HepG2 (cell line): Measurements from ENCODE around the gene LIMS2. TPM values are rescaled to one million over a fixed set of nuclear protein-coding genes. Genes with fewer than 3 reads are reported as not detected.

Source experiments
- ATAC-seq: fragments of 200-7000 bp; cut with Tn5 transposase; 3 replicates; pipeline ENCODE4 v1.9.1; 2020; ENCODE audit warnings: mild to moderate bottlenecking, moderate library complexity
- BruUV-seq: library from RNA; stranded (reverse); fragments of 400-500 nt; replicated peaks from 2 replicates; lab custom pipeline; 2021; lab: Mats Ljungman, UMichigan
- CTCF ChIA-PET: fragments of 300-600 bp; formaldehyde crosslinking; extraction: SDS; loops from one replicate; lab custom pipeline; 2021; ENCODE audit warnings: low total read pairs, inconsistent platforms, low intra/inter-chr PET ratio; lab: Yijun Ruan, JAX
- POLR2A ChIA-PET: fragments of 350-600 bp; sonication (Branson Sonifier 250); formaldehyde crosslinking; loops from one replicate; lab custom pipeline; 2020; ENCODE audit warnings: antibody characterized with exemption, inconsistent platforms; lab: Yijun Ruan, JAX
- DNase-seq: peaks from one replicate; pipeline ENCODE4 v3.0.0-alpha.2; 2015; ENCODE audit warnings: low spot score
- FAIRE-seq: peaks from 3 replicates; lab custom pipeline; 2011; peaks lifted over from hg19 to GRCh38; lab: Jason Lieb, UNC
- H2AFZ ChIP-seq: one replicate; pipeline ENCODE4 v1.6.1; 2011; ENCODE audit warnings: low read length, inconsistent platforms
- H3K27ac ChIP-seq: fragments of 300-600 bp; 3 replicates; pipeline ENCODE4 v1.8.0; 2011; ENCODE audit warnings: mixed run types, mild to moderate bottlenecking, mixed read lengths, low read length, inconsistent platforms; ENCODE audit not compliant: insufficient read depth; ENCODE audit errors: extremely low read length
- H3K27me3 ChIP-seq, 2 experiments: fragments of 200-600 bp in 1 of 2; 2 replicates in 1 of 2; 3 replicates in 1 of 2; pipeline versions ENCODE4 v1.6.0 to v1.8.0; 2011; ENCODE audit warnings: low read length in 2 of 2, mild to moderate bottlenecking in 2 of 2, moderate library complexity in 2 of 2, inconsistent platforms in 1 of 2; ENCODE audit not compliant: insufficient read depth in 2 of 2, control insufficient read depth in 1 of 2
- H3K36me3 ChIP-seq, 2 experiments: fragments of 200-600 bp in 1 of 2; replicated peaks in 1 of 2; 2 replicates in 1 of 2; 3 replicates in 1 of 2; pipeline versions ENCODE4 v1.5.1 to v1.8.0; 2011; ENCODE audit warnings: low read length in 2 of 2, inconsistent platforms in 1 of 2; ENCODE audit not compliant: insufficient read depth in 2 of 2, control insufficient read depth in 1 of 2
- H3K4me1 ChIP-seq: 2 replicates; pipeline ENCODE4 v1.5.1; 2012; ENCODE audit warnings: low read length, inconsistent platforms; ENCODE audit not compliant: insufficient read depth
- H3K4me2 ChIP-seq: 2 replicates; pipeline ENCODE4 v1.6.0; 2011; ENCODE audit warnings: low read depth, low read length, inconsistent platforms
- H3K4me3 ChIP-seq, 3 experiments: fragments of 200-600 bp in 1 of 3; sonication (generic), shearing (Covaris generic) in 1 of 3; replicated peaks in 1 of 3; 2 replicates each; pipeline ENCODE4 v1.5.1; 2011 to 2016; ENCODE audit warnings: low read length in 3 of 3, inconsistent platforms in 2 of 3, low read depth in 2 of 3, mild to moderate bottlenecking in 2 of 3, control low read depth in 1 of 3, mixed read lengths in 1 of 3; ENCODE audit not compliant: insufficient read depth in 1 of 3
- H3K79me2 ChIP-seq: one replicate; pipeline ENCODE4 v1.6.1; 2011; ENCODE audit warnings: low read length, inconsistent platforms; ENCODE audit not compliant: insufficient read depth
- H3K9ac ChIP-seq: 2 replicates; pipeline ENCODE4 v1.6.0; 2011; ENCODE audit warnings: mild to moderate bottlenecking, low read depth, low read length, inconsistent platforms; ENCODE audit not compliant: insufficient read depth
- H3K9me3 ChIP-seq: 2 replicates; pipeline ENCODE4 v1.5.1; 2012; ENCODE audit warnings: mild to moderate bottlenecking, low read length
- H4K20me1 ChIP-seq: 2 replicates; pipeline ENCODE4 v1.6.0; 2011; ENCODE audit warnings: inconsistent platforms, mild to moderate bottlenecking, low read length, moderate library complexity; ENCODE audit not compliant: insufficient read depth
- KDM2A ChIP-seq: sonication (generic); formaldehyde crosslinking; IDR thresholded peaks from 2 replicates; pipeline ENCODE4 v1.4.0; 2020; ENCODE audit warnings: low read depth, missing genetic modification reagents, borderline replicate concordance
- MTA1 ChIP-seq: sonication (generic); formaldehyde crosslinking; IDR thresholded peaks from 2 replicates; pipeline ENCODE4 v1.4.0; 2020; ENCODE audit warnings: missing genetic modification reagents, mild to moderate bottlenecking, borderline replicate concordance
- PAF1 ChIP-seq: IDR thresholded peaks from 2 replicates; pipeline ENCODE4 v1.6.1; 2016; ENCODE audit warnings: missing genetic modification reagents, missing compliant biosample characterization
- SMAD9 ChIP-seq: sonication (generic); formaldehyde crosslinking; IDR thresholded peaks from 2 replicates; pipeline ENCODE4 v1.5.1; 2020; ENCODE audit warnings: mild to moderate bottlenecking, missing genetic modification reagents
- ZNF160 ChIP-seq: sonication (generic); formaldehyde crosslinking; IDR thresholded peaks from 2 replicates; pipeline ENCODE4 v1.8.0; 2022; ENCODE audit warnings: mild to moderate bottlenecking, inconsistent platforms, missing genetic modification reagents
- ZNF232 ChIP-seq: sonication (generic); formaldehyde crosslinking; IDR thresholded peaks from 2 replicates; pipeline ENCODE4 v1.4.0; 2020; ENCODE audit warnings: missing genetic modification reagents, borderline replicate concordance
- ZNF570 ChIP-seq: sonication (generic); formaldehyde crosslinking; IDR thresholded peaks from 2 replicates; pipeline ENCODE4 v1.4.0; 2020; ENCODE audit warnings: mild to moderate bottlenecking, missing genetic modification reagents, borderline replicate concordance
- ZNF574 ChIP-seq: sonication (generic); formaldehyde crosslinking; IDR thresholded peaks from 2 replicates; pipeline ENCODE4 v1.4.0; 2020; ENCODE audit warnings: missing genetic modification reagents
- ZNF598 ChIP-seq: sonication (generic); formaldehyde crosslinking; IDR thresholded peaks from 2 replicates; pipeline ENCODE4 v1.5.1; 2020; ENCODE audit warnings: mild to moderate bottlenecking, missing genetic modification reagents, borderline replicate concordance
- ZNF7 ChIP-seq: IDR thresholded peaks from 2 replicates; pipeline ENCODE4 v1.6.1; 2016; ENCODE audit warnings: missing biosample characterization, missing genetic modification reagents
- ZNF839 ChIP-seq: sonication (generic); formaldehyde crosslinking; IDR thresholded peaks from 2 replicates; pipeline ENCODE4 v1.4.0; 2020; ENCODE audit warnings: missing genetic modification reagents, mild to moderate bottlenecking, borderline replicate concordance
- WGBS: methylation state at CpG from one replicate; pipeline ENCODE4 v1.1.6; 2017; ENCODE audit warnings: low lambda C conversion rate; 5-methylcytosine and 5-hydroxymethylcytosine counted together
- in situ Hi-C: cut with HindIII; loops from 2 replicates; pipeline ENCODE4 v1.10.0; 2017; ENCODE audit warnings: low pct_unique_long_range_greater_than_20kb; ENCODE audit not compliant: extremely low pct_ligation_motif_present
- intact Hi-C: fragments of 100-400 bp; cut with micrococcal nuclease; formaldehyde crosslinking; loops from one replicate; pipeline ENCODE4 v1.10.0; 2022; ENCODE audit not compliant: unreplicated experiment
- polyA plus RNA-seq, 8 experiments: library from polyadenylated mRNA; depleted of rRNA in 3 of 8; stranded (reverse) in 7 of 8; unstranded in 1 of 8; fragments of >200 nt; fragmentation: Illumina TruSeq in 4 of 8; extraction: Trizol in 4 of 8; gene quantifications; 2 replicates each; pipeline versions ENCODE4 v1.2.1 to v1.2.3, GENCODE V29; 2011 to 2016; ENCODE audit warnings: low read depth in 4 of 8, missing spikeins in 1 of 8, mixed read lengths in 1 of 8; ENCODE audit not compliant: insufficient read depth in 1 of 8
- total RNA-seq, 5 experiments: library from RNA; depleted of rRNA; stranded (reverse); fragments of >200 nt; fragmentation: Illumina TruSeq; extraction: Trizol; gene quantifications; 2 replicates each; pipeline ENCODE4 v1.2.3, GENCODE V29; 2016; ENCODE audit warnings: low read depth in 1 of 5
- TF ChIP-seq, protein P1 (sequence below): sonication (generic); formaldehyde crosslinking; IDR thresholded peaks from 2 replicates; pipeline ENCODE4 v1.8.1; 2023; ENCODE audit warnings: mild to moderate bottlenecking, missing genetic modification reagents

LIMS2 gene
- total and polyA plus RNA-seq, 2 of the 13 experiments (the other 11 are each of a cell fraction or from before 2014, with no cell fraction given), result 1.0 to 1.9 TPM

DNA sequence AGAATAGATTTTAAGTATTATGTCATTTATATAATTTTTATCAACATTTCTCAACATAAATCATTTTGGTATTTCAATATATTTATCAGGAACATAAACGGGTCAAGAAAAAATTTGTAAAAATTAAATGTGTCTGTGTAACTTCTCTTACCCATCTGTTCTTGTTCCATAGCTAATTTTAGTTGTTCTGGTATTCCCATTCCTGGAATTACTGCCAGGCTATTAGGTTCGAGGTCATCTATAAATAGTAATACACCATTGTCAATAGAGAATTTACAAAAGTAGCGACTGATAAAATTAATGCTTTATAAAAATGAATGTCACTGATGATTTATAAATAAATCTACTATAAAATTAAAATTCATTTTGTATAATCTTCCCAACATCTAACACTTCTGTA, 47.5 kb upstream of the LIMS2 start:
- TF ChIP-seq KDM2A, result no peak
- no peak for TF ChIP-seq ZNF570 (CRISPR knock-in tag)
- TF ChIP-seq PAF1 (CRISPR knock-in tag), result no peak
- TF ChIP-seq SMAD9, result no peak
- no peak for TF ChIP-seq ZNF839
- no peak for TF ChIP-seq ZNF7
- no peak for TF ChIP-seq ZNF598 (CRISPR knock-in tag)
- TF ChIP-seq, protein P1, sequence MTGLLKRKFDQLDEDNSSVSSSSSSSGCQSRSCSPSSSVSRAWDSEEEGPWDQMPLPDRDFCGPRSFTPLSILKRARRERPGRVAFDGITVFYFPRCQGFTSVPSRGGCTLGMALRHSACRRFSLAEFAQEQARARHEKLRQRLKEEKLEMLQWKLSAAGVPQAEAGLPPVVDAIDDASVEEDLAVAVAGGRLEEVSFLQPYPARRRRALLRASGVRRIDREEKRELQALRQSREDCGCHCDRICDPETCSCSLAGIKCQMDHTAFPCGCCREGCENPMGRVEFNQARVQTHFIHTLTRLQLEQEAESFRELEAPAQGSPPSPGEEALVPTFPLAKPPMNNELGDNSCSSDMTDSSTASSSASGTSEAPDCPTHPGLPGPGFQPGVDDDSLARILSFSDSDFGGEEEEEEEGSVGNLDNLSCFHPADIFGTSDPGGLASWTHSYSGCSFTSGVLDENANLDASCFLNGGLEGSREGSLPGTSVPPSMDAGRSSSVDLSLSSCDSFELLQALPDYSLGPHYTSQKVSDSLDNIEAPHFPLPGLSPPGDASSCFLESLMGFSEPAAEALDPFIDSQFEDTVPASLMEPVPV (CRISPR knock-in tag), result no peak
- TF ChIP-seq ZNF232 (CRISPR knock-in tag), result no peak
- TF ChIP-seq MTA1 (CRISPR knock-in tag), result no peak
- no peak for TF ChIP-seq ZNF574 (CRISPR knock-in tag)
- TF ChIP-seq ZNF160 (CRISPR knock-in tag), result no peak
- Histone ChIP-seq H2AFZ (no peak overlapping the region), H3K27me3 (no peaks in the 10 kb centered on the region), H3K36me3 (peaks cover 17 to 59% of the 10 kb centered on the region in 2 experiments), H3K9me3 (no peaks in the 10 kb centered on the region), H3K4me2 (no peak overlapping the region), H4K20me1 (no peaks in the 10 kb centered on the region), H3K27ac (no peak overlapping the region), H3K4me3 (no peak overlapping the region), H3K4me1 (no peaks in the 10 kb centered on the region), H3K79me2 (no peaks in the 10 kb centered on the region), H3K9ac (no peak overlapping the region)
- FAIRE-seq (no peak), DNase-seq (no peak), ATAC-seq (no peak)
- intact Hi-C loops, result no loop called here
- CTCF ChIA-PET, result no interaction called here
- POLR2A ChIA-PET, result no interaction called here
- in situ Hi-C loops, result no loop called here
- WGBS, result 97% methylated on average over 3 of the region's 3 CpGs
- BruUV-seq, result no TSS peak
